ENCODE measurements around the gene RPS6KA4. TPM values are rescaled to one million over a fixed set of nuclear protein-coding genes. Genes with fewer than 3 reads are reported as not detected.

Gene RPS6KA4
- total RNA-seq, 1 donor: 35.8 TPM

- no peak overlapping the region for H3K4me3 ChIP-seq (ENCODE audit: low read depth, low read length)
- no peak for TF ChIP-seq CTCF (IDR thresholded peaks at IDR 0.05; ENCODE audit: insufficient read depth, low read depth, low read length)
- no peak for DNase-seq (ENCODE audit: low read depth)
These were observed 10.8 kb downstream of the RPS6KA4 start for GRCh38 chr11:64369440-64370421.

- TF ChIP-seq CTCF (IDR thresholded peaks at IDR 0.05; ENCODE audit: insufficient read depth, low read depth, low read length): no peak
These were observed 12.2 kb downstream of the RPS6KA4 start for GRCh38 chr11:64371201-64371600.

GRCh38 chr11:64372021-64372420 lies 13.1 kb downstream of the RPS6KA4 start:
- H3K4me3 ChIP-seq (ENCODE audit: low read depth, low read length): no peak overlapping the region
- no peak for DNase-seq (ENCODE audit: low read depth)
- no peak for TF ChIP-seq CTCF (IDR thresholded peaks at IDR 0.05; ENCODE audit: insufficient read depth, low read depth, low read length)

More at GRCh38 chr11:64371201-64371600, 12.2 kb downstream of the RPS6KA4 start:
- no peak overlapping the region for H3K4me3 ChIP-seq (ENCODE audit: low read depth, low read length)
- no peak for DNase-seq (ENCODE audit: low read depth)

DNA sequence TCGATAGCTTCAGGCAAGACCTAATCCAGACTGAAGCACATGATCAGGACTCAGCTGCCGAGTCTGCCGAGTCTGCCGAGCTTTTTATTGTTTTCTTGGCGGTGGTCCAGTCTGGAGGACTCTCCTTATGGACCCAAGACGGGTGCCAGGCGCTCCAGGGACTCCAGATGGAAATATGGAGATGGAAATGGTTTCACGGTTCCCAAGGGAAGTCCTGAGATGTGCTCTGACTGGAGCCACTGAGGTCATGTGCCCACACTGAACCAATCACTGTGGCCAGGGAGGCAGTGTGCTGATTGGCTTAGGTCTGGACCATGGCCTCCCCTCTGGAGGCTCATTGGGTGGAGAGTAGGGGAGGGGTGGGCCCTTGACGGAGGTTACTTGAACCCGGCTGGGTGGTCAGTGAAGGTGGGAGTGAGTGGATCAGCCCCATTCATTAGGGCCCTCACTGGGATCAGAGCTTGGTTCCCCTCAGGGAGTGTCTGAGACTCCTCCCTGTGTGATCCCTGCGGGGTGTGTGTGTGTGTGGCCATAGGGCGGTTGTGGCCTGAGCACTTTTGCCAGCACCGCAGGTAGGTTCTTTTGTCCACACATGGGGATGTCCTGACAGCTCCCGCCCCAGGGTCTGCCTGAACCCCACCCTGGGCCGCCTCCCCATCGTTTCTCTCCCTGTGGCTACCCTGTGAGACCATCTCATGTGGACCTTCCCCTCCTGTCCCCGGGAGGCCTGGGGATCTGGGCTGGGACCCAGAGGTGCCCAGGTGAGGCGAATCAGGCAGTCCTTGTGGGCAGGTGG lies 14.0 kb downstream of the RPS6KA4 start:
- peak; percentile 80 for DNase-seq (ENCODE audit: low read depth)
- TF ChIP-seq CTCF (IDR thresholded peaks at IDR 0.05; ENCODE audit: insufficient read depth, low read depth, low read length): no peak
- peak overlapping the region; percentile 45 for H3K4me3 ChIP-seq (ENCODE audit: low read depth, low read length)

DNA sequence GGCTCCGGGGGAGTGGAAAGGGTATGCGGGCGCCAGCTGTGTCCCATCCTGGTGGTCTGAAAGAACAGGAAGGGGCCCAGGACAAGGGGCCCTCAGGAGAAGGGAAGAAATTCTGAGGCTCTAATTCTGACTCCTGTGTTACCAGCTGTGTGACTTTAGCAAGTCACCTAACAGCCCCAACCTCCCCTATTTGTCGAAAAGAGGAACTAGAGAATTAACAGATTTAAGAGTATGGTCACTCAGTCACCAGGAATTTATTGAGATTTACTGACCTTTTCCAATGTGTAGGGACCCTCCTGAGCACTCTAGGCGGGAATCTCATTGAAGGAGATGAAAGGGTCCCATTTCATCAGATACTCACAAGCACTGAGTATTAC lies 14.6 kb downstream of the RPS6KA4 start:
- no peak for TF ChIP-seq CTCF (IDR thresholded peaks at IDR 0.05; ENCODE audit: insufficient read depth, low read depth, low read length)

GRCh38 chr11:64376071-64376470 lies 17.1 kb downstream of the RPS6KA4 start:
- no peak for TF ChIP-seq CTCF (IDR thresholded peaks at IDR 0.05; ENCODE audit: insufficient read depth, low read depth, low read length)
- no peak overlapping the region for H3K4me3 ChIP-seq (ENCODE audit: low read depth, low read length)
- no peak for DNase-seq (ENCODE audit: low read depth)

More for the DNA sequence above, 14.6 kb downstream of the RPS6KA4 start:
- peak overlapping the region; percentile 45 for H3K4me3 ChIP-seq (ENCODE audit: low read depth, low read length)
- DNase-seq (ENCODE audit: low read depth): no peak
